GM12891 (cell line): ENCODE measurements around the gene RABEPK.

Experiments used
- POLR2A ChIP-seq: IDR thresholded peaks from 2 replicates; pipeline ENCODE4 v1.6.1; 2011; ENCODE audit warnings: low read depth, low read length, control low read depth
- POLR2AphosphoS5 ChIP-seq: IDR thresholded peaks from 2 replicates; pipeline ENCODE4 v1.6.1; 2011; ENCODE audit warnings: low read depth, low read length, control low read depth
- SPI1 ChIP-seq: IDR thresholded peaks from 2 replicates; pipeline ENCODE4 v1.6.1; 2011; ENCODE audit warnings: low read depth, low read length, control low read depth
- TAF1 ChIP-seq: IDR thresholded peaks from 2 replicates; pipeline ENCODE4 v1.6.1; 2011; ENCODE audit warnings: low read depth, low read length, control low read depth

DNA sequence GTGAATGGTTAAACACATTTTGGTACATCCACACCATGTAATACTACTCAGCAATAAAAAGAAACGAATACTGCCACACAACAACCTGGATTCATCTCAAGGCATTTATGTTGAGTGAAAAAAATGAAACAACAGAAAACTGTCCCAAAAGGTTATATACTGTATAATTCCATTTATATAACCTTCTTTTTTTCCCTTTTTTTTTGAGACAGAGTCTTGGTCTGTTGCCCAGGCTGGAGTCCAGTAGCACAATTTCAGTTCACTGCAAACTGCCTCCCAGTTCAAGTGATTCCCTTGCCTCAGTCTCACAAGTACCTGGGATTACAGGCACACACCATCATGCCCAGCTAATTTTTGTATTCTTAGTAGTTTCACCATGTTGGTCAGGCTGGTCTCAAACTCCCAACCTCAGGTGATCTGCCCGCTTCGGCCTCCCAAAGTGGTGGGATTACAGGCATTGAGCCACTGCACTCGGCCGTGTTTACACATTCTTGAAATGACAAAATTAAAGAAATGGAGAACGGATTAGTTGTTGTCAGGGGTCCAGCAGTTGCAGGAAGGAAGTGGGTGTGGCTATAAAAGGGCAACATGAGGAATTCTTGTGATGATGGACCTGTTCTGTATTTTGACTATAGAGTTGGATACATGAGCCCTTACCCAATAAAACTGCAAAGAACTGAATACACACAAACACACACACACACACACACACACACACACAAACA, 28.1 kb upstream of the RABEPK start:
- TF ChIP-seq POLR2AphosphoS5 (no peak), POLR2A (no peak), SPI1 (peak; percentile 14; the same call in 1 of the 2 replicates), TAF1 (no peak)
